GM08714 (cell line): Measurements from ENCODE around the gene RALA.

Experiments used
- H3K4me3 ChIP-seq: fragments of 200-500 bp; sonication (Bioruptor generic); 2 replicates; pipeline ENCODE4 v1.5.1; 2014; ENCODE audit warnings: mild to moderate bottlenecking, low read length, inconsistent platforms
- ZNF274 ChIP-seq: IDR thresholded peaks from 2 replicates; pipeline ENCODE4 v1.6.1; 2012; ENCODE audit warnings: mild to moderate bottlenecking, low read depth, low read length

The RALA gene

GRCh38 chr7:39605087-39605486 lies 18.3 kb upstream of the RALA start:
- TF ChIP-seq ZNF274: no peak
- H3K4me3 ChIP-seq: no peak overlapping the region

GRCh38 chr7:39606352-39606751 lies 17.0 kb upstream of the RALA start:
- no peak for TF ChIP-seq ZNF274

GRCh38 chr7:39606941-39607340 lies 16.4 kb upstream of the RALA start:
- H3K4me3 ChIP-seq: no peak overlapping the region
- no peak for TF ChIP-seq ZNF274

More at GRCh38 chr7:39606352-39606751, 17.0 kb upstream of the RALA start:
- H3K4me3 ChIP-seq: no peak overlapping the region

GRCh38 chr7:39607865-39608264 lies 15.5 kb upstream of the RALA start:
- TF ChIP-seq ZNF274: no peak
- H3K4me3 ChIP-seq: no peak overlapping the region

- TF ChIP-seq ZNF274: no peak
- no peak overlapping the region for H3K4me3 ChIP-seq
These were observed 15.1 kb upstream of the RALA start for GRCh38 chr7:39608278-39608677.

- no peak for TF ChIP-seq ZNF274
- no peak overlapping the region for H3K4me3 ChIP-seq
These were observed 14.0 kb upstream of the RALA start for GRCh38 chr7:39609113-39609934.

- no peak overlapping the region for H3K4me3 ChIP-seq
- no peak for TF ChIP-seq ZNF274
These were observed 13.5 kb upstream of the RALA start for GRCh38 chr7:39609935-39610263.

GRCh38 chr7:39613577-39613976 lies 9.8 kb upstream of the RALA start:
- no peak for TF ChIP-seq ZNF274
- no peak overlapping the region for H3K4me3 ChIP-seq

GRCh38 chr7:39614299-39614698 lies 9.1 kb upstream of the RALA start:
- H3K4me3 ChIP-seq: no peak overlapping the region
- no peak for TF ChIP-seq ZNF274

GRCh38 chr7:39615350-39615975 lies 7.9 kb upstream of the RALA start:
- no peak overlapping the region for H3K4me3 ChIP-seq
- TF ChIP-seq ZNF274: no peak

GRCh38 chr7:39616138-39616537 lies 7.2 kb upstream of the RALA start:
- TF ChIP-seq ZNF274: no peak
- no peak overlapping the region for H3K4me3 ChIP-seq

GRCh38 chr7:39617005-39617404 lies 6.4 kb upstream of the RALA start:
- no peak for TF ChIP-seq ZNF274
- H3K4me3 ChIP-seq: no peak overlapping the region

GRCh38 chr7:39618868-39619267 lies 4.5 kb upstream of the RALA start:
- no peak overlapping the region for H3K4me3 ChIP-seq
- no peak for TF ChIP-seq ZNF274

GRCh38 chr7:39620486-39620885 lies 2.9 kb upstream of the RALA start:
- TF ChIP-seq ZNF274: no peak
- no peak overlapping the region for H3K4me3 ChIP-seq

- H3K4me3 ChIP-seq: no peak overlapping the region
- TF ChIP-seq ZNF274: no peak
These were observed 2.1 kb upstream of the RALA start for GRCh38 chr7:39621261-39621660.

GRCh38 chr7:39621784-39622411 lies 1.5 kb upstream of the RALA start:
- no peak for TF ChIP-seq ZNF274
- H3K4me3 ChIP-seq: peak overlapping the region; percentile 83
